ENCODE measurements around the gene ADISSP.

DNA sequence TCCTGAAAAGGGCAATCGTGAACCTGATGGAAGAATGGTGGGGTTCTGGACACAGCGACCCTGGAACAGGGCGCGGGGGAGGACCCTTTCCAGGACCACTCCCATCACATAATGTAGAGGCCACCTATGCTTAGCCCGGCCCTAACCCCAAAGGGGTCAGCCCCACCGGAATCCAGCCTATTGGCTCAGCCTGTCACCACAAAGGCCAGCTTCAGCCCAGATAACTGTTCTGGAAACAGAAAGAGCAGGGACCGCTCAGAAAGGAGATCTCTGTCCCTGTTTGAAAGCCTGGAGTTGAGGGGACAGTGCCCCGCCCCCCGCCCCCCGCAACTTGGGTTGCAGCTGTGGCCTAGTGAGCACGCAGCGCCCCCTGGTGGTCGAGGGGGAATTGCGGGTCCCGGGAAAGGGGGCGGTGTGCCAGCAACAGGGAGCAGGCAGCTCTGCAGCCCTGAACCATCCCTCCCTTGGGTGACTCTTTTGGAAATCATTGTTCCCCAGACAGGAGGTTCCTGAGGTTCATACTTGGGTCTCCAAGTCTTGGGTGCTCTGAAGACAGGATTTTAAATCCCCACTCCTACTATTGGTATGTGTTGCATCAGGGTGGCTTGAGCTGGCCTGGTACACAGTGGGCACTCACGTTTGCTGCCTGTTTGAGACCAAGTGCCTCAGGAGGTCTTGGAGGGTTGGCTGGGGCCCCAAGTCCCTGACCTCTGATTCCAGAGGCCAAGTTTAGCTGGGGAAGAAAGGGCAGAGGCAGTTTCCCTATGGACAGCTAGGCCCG, 56.7 kb downstream of the ADISSP start:
- TF ChIP-seq EZH2 (IDR thresholded peaks at IDR 0.05; ENCODE audit: borderline replicate concordance, low read length) = no peak
- peak; percentile 76 to 89 for TF ChIP-seq CTCF (conservative IDR thresholded peaks at IDR 0.05 in 1 of 2, IDR thresholded peaks at IDR 0.05 in 1 of 2; ENCODE audit: extremely low read depth in 1 of 2, insufficient read depth in 1 of 2, low read depth in 1 of 2, low read length in 2 of 2)

All from mammary epithelial cell (primary cell).